Effector CD8-positive, alpha-beta T cell (primary cell): ENCODE data around the gene PARP9.
A peak's percentile ranks its signal among the peaks of the same experiment; 100 is the strongest.
"Not testable (repeated sequence)": the region's sequence is repeated elsewhere in the genome, so short reads cannot be mapped to it uniquely, and the experiment has no call there.

ENCODE experiments used
- DNase-seq: peaks from one replicate; lab custom pipeline; 2025; lab: John Stamatoyannopoulos, UW

Gene PARP9

GRCh38 chr3:122520861-122521260, 43.2 kb downstream of the PARP9 start:
- DNase-seq = no peak

GRCh38 chr3:122519693-122520092, 44.4 kb downstream of the PARP9 start:
- no peak for DNase-seq

- no peak for DNase-seq
Observed at GRCh38 chr3:122516846-122517360, 47.2 kb downstream of the PARP9 start.

GRCh38 chr3:122515870-122516269, 48.2 kb downstream of the PARP9 start:
- DNase-seq = no peak

- DNase-seq = no peak
Observed at GRCh38 chr3:122515020-122515468, 49.1 kb downstream of the PARP9 start.

- peak; percentile 74 for DNase-seq
Observed at GRCh38 chr3:122514123-122515019, 49.7 kb downstream of the PARP9 start, which contains the start of gene KPNA1. Gene KPNA1 (minus strand): TSS chr3:122514939. CDS start chr3:122496565, 18,374 bp downstream.

GRCh38 chr3:122513386-122514122, 50.5 kb downstream of the PARP9 start:
- no peak for DNase-seq

- DNase-seq = no peak
Observed at GRCh38 chr3:122512284-122512683, 51.8 kb downstream of the PARP9 start.

GRCh38 chr3:122510878-122511535, 53.1 kb downstream of the PARP9 start:
- no peak for DNase-seq

- DNase-seq = not testable (repeated sequence)
Observed at GRCh38 chr3:122508944-122509343, 55.2 kb downstream of the PARP9 start.

GRCh38 chr3:122508135-122508914, 55.8 kb downstream of the PARP9 start:
- DNase-seq = no peak

GRCh38 chr3:122506450-122506849, 57.6 kb downstream of the PARP9 start:
- DNase-seq = no peak

- DNase-seq = no peak
Observed at GRCh38 chr3:122505676-122506075, 58.4 kb downstream of the PARP9 start.

GRCh38 chr3:122502941-122503340, 61.2 kb downstream of the PARP9 start:
- DNase-seq = no peak

- DNase-seq = no peak
Observed at GRCh38 chr3:122502139-122502538, 62.0 kb downstream of the PARP9 start.

- not testable (repeated sequence) for DNase-seq
Observed at GRCh38 chr3:122500964-122501363, 63.1 kb downstream of the PARP9 start.

- DNase-seq = no peak
Observed at GRCh38 chr3:122498152-122498551, 65.9 kb downstream of the PARP9 start.

GRCh38 chr3:122497425-122497824, 66.7 kb downstream of the PARP9 start:
- no peak for DNase-seq

- no peak for DNase-seq
Observed at GRCh38 chr3:122496508-122496907, 67.6 kb downstream of the PARP9 start.

GRCh38 chr3:122493296-122493695, 70.8 kb downstream of the PARP9 start:
- DNase-seq = no peak

GRCh38 chr3:122488262-122488973, 75.7 kb downstream of the PARP9 start:
- DNase-seq = no peak
